ENCODE data around the gene OPTC. TPM values are rescaled to one million over a fixed set of nuclear protein-coding genes. Genes with fewer than 3 reads are reported as not detected.

The OPTC gene
- polyA plus RNA-seq, 1 donor from 2014 or later, result not detected

GRCh38 chr1:203544485-203544884 is 50.5 kb downstream of the OPTC start:
- TF ChIP-seq REST (IDR thresholded peaks at IDR 0.05; ENCODE audit: borderline replicate concordance), result no peak
- no peak for TF ChIP-seq MXI1 (conservative IDR thresholded peaks at IDR 0.05; ENCODE audit: poor library complexity, severe bottlenecking)
- no peak for TF ChIP-seq TAF1 (IDR thresholded peaks at IDR 0.05; ENCODE audit: low read depth)
- TF ChIP-seq EP300 (conservative IDR thresholded peaks at IDR 0.05; ENCODE audit: poor library complexity, severe bottlenecking), result no peak
- no peak for TF ChIP-seq CTCF (IDR thresholded peaks at IDR 0.05; ENCODE audit: poor library complexity, severe bottlenecking)
- TF ChIP-seq RAD21 (conservative IDR thresholded peaks at IDR 0.05), result no peak
- no peak for TF ChIP-seq EZH2 (IDR thresholded peaks at IDR 0.05; ENCODE audit: borderline replicate concordance, insufficient read depth, low read length, poor library complexity, severe bottlenecking)
- TF ChIP-seq POLR2AphosphoS5 (IDR thresholded peaks at IDR 0.05), result no peak
- no peak for TF ChIP-seq SMC3 (conservative IDR thresholded peaks at IDR 0.05; ENCODE audit: poor library complexity)
- no peaks in the 10 kb centered on the region for H3K79me2 ChIP-seq (replicated peaks; ENCODE audit: insufficient read depth, low read length)
- H2AFZ ChIP-seq (ENCODE audit: low read depth, low read length), result no peak overlapping the region
- H3K36me3 ChIP-seq (ENCODE audit: insufficient read depth, low read length), result no peaks in the 10 kb centered on the region
- no peak overlapping the region for H3K27ac ChIP-seq (ENCODE audit: low read length)
- H3K9me3 ChIP-seq (ENCODE audit: low read length), result no peaks in the 10 kb centered on the region
- H3K4me3 ChIP-seq (ENCODE audit: low read length), result no peak overlapping the region
- no peaks in the 10 kb centered on the region for H3F3A ChIP-seq (ENCODE audit: insufficient read depth, low read length, poor library complexity, severe bottlenecking)
- no peak overlapping the region for H3K4me2 ChIP-seq (ENCODE audit: low read length)
- H4K20me1 ChIP-seq (ENCODE audit: insufficient read depth), result no peaks in the 10 kb centered on the region
- H3K9me2 ChIP-seq (ENCODE audit: insufficient read depth, low read length), result no peaks in the 10 kb centered on the region
- no peaks in the 10 kb centered on the region for H3K27me3 ChIP-seq (ENCODE audit: insufficient read depth, low read depth, low read length)
- H3K9ac ChIP-seq (ENCODE audit: low read length), result no peak overlapping the region

- H4K20me1 ChIP-seq (ENCODE audit: insufficient read depth), result no peaks in the 10 kb centered on the region
- no peaks in the 10 kb centered on the region for H3K79me2 ChIP-seq (replicated peaks; ENCODE audit: insufficient read depth, low read length)
- no peaks in the 10 kb centered on the region for H3F3A ChIP-seq (ENCODE audit: insufficient read depth, low read length, poor library complexity, severe bottlenecking)
- TF ChIP-seq SMC3 (conservative IDR thresholded peaks at IDR 0.05; ENCODE audit: poor library complexity) (no peak), RAD21 (conservative IDR thresholded peaks at IDR 0.05) (no peak), MXI1 (conservative IDR thresholded peaks at IDR 0.05; ENCODE audit: poor library complexity, severe bottlenecking) (no peak), TAF1 (IDR thresholded peaks at IDR 0.05; ENCODE audit: low read depth) (no peak), CTCF (IDR thresholded peaks at IDR 0.05; ENCODE audit: poor library complexity, severe bottlenecking) (no peak), POLR2AphosphoS5 (IDR thresholded peaks at IDR 0.05) (no peak), EZH2 (IDR thresholded peaks at IDR 0.05; ENCODE audit: borderline replicate concordance, insufficient read depth, low read length, poor library complexity, severe bottlenecking) (no peak), REST (IDR thresholded peaks at IDR 0.05; ENCODE audit: borderline replicate concordance) (no peak), EP300 (conservative IDR thresholded peaks at IDR 0.05; ENCODE audit: poor library complexity, severe bottlenecking) (no peak)
- H3K36me3 ChIP-seq (ENCODE audit: insufficient read depth, low read length), result no peaks in the 10 kb centered on the region
- H3K27me3 ChIP-seq (ENCODE audit: insufficient read depth, low read depth, low read length), result no peaks in the 10 kb centered on the region
- H2AFZ ChIP-seq (ENCODE audit: low read depth, low read length), result no peak overlapping the region
- no peak overlapping the region for H3K4me3 ChIP-seq (ENCODE audit: low read length)
- H3K27ac ChIP-seq (ENCODE audit: low read length), result no peak overlapping the region
- H3K9ac ChIP-seq (ENCODE audit: low read length), result no peak overlapping the region
- H3K4me2 ChIP-seq (ENCODE audit: low read length), result no peak overlapping the region
- H3K9me2 ChIP-seq (ENCODE audit: insufficient read depth, low read length), result no peaks in the 10 kb centered on the region
- H3K9me3 ChIP-seq (ENCODE audit: low read length), result no peaks in the 10 kb centered on the region
Measured at GRCh38 chr1:203544978-203545816, 51.2 kb downstream of the OPTC start.
